Endothelial cell of hepatic sinusoid (primary cell): ENCODE data around the gene FUBP1.
"Not testable (repeated sequence)": the region's sequence is repeated elsewhere in the genome, so short reads cannot be mapped to it uniquely, and the experiment has no call there.

ENCODE experiments used
- in situ Hi-C: cut with HindIII; loops from 2 replicates; pipeline ENCODE4 v1.10.0; 2017; ENCODE audit warnings: low sequenced_read_pairs

Gene FUBP1

DNA sequence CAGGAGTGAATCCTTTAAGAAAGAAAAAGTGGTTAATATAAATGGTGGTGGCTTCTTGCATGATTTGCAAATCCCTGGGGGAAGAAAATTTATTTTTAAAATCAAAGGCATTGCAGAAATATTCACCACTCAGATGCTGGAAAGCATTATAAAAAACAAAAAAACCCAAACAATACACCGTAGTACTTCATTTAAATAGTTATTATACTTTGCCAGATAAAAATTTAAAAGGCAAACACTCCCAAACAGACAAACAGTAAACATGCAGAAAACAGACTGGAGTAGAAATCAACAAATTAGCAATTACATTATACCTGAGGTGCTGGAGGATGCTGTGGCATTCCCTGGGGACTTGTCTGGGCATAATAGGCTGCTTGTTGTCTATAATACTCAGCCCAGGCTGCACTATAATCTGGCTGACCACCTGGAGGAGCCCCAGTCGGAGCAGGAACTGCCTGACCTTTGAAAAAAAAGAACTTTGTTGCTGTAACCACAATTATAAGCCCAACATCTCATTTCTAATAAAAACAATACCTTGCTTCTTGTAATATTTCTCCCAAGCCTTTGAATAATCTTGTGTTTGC, 29.9 kb downstream of the FUBP1 start:
- in situ Hi-C loops, result no loop called here

DNA sequence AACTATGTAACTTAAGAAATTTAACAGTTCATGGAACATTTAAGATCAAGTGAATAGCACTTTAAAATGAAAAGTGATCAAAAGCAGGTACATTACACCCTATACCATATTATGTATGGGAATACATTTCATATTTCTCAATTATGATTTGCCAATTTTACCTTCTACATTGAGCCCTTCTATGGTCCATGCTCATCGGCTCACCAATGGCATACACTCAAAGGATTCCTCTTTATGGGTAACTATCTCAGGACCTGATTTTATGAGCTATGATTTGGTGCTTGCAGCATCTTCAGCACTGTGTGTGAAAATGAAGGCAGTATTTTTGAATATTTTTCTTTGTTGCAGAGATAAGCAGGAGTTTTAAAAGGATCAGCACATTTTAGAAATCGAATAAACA, 33.5 kb downstream of the FUBP1 start:
- in situ Hi-C loops, result no loop called here

DNA sequence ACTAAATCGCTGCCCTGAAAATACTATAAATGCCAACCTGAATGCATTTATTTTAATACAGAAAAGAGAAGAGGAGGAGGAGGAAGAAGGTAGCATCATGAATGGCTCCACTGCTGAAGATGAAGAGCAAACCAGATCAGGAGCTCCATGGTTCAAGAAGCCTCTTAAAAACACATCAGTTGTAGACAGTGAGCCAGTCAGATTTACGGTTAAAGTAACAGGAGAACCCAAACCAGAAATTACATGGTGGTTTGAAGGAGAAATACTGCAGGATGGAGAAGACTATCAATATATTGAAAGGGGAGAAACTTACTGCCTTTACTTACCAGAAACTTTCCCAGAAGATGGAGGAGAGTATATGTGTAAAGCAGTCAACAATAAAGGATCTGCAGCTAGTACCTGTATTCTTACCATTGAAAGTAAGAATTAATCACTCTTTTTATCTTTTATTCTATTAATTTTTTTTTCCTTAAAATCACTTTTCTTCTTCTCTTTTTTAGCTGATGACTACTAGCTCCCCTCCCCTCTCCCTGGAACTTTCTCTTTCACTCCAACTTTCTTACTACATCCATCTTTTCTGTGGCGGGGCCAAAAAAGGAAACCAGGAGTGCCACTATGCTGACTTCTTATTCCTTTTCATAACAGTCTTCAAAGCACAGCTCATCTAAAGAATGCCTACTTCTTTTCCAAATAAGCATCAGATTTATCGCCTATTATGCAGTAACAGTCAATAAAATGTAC, 36.3 kb downstream of the FUBP1 start:
- in situ Hi-C loops, result no loop called here

DNA sequence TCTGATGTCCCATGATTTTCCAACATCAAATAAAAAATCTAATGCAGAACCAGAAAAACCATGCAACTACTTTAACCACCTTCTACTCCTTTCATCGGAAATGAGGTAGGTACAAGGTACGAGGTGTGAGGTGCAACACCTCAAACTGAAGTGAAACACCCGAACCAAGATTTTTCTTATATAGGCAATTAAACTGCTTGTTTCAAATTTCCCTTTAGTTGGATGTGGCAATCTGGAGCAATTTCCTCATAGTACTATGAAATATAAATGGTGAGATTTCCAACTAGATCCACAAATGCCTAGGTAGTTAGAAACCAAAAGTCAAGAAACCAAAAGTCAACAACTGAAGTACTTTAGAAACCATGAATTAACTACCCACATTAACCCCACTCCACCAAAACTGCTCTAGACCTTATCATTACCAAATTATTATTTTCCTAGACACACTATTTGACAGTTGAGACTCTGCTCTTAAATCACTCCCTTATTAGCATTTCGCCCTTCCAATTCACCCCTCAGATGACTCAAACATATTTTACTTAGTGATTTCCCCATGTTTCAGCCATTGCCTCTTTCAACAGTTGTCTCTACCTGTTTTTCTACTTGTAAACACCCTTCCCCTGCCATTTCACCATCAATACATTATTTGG, 37.8 kb downstream of the FUBP1 start:
- in situ Hi-C loops, result no loop called here

DNA sequence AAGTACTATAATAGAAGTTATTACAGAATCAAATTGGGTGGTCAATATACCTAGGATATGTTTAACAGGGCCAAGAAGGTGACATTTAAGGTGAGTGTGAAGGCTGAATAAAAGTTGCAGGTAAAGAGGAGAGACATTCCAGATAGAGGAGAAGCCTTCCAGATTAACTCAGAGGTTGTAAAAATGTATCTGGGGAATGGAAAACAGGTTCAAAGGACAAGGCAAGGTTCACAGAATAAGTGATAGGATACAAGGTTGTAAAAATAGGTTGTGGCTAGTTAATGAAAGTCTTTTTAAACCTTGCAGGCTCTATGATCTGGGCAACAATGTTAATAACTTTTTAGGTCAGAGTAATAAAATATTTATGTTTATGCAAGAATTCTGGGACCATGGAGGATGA, 40.2 kb downstream of the FUBP1 start:
- in situ Hi-C loops, result no loop called here

DNA sequence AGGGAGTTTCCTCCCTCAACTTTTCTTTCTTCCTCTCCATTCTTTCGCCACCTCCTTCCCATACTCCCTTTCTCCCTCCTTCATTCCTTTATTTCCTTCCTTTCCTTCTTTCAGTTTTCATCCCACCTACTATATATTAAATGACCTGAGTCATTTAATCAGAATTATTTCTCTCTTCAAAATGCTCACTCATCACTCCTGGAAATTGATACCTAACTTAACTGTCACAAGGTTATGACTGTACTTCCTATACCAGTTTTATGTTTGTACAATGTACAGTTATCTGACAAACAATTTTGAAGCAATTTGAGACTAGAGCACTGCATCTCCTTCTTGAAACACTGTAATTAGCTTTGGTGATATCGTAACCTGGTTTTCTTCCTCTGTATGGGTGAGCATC, 49.1 kb downstream of the FUBP1 start:
- in situ Hi-C loops, result no loop called here

DNA sequence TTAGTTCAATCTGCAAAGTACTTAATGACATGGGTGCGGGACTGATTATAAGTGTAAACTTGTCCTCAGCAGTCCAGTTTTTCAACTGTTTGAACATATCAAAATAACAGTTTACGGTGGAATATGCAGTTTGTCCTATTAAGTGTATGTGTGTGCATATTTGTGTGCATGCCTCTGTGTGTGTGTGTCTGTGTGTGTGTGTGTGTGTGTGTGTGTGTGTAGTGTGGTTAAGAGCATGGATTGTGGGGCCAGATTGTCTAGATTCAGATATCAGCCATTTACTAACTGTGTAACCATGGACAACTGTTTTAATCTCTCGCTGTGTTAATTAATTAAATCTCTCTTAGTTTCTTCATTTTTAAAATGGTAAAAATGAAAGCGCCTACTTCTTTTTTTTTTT, 51.5 kb downstream of the FUBP1 start:
- in situ Hi-C loops, result no loop called here

DNA sequence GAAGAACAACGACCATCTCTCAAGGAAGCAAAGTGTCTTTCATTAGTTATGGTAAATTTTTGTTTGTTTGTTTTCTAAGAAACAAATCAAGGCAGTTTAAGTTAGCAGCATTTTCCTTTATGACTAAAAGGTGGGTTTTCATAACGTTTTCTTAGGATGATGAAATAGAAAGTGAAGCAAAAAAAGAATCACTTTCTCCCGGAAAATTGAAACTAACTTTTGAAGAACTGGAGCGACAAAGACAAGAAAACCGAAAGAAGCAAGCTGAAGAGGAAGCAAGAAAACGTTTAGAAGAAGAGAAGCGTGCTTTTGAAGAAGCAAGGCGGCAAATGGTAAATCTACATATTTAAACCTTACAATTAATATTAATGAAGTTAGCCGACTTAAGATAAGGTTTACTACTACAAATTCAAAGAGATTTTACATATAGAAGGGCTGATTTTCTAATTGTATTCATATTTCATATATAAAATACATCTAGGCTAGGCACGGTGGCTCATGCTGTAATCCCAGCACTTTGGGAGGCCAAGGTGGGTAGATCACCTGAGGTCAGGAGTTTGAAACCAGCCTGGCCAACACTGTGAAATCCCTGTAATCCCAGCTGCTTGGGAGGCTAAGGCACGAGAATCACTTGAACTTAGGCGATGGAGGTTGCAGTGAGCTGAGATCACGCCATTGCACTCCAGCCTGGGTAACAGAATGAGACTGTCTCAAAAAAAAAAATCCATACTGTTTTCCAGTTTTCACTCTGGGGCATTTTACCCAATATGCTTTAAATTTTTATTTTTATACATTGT, 52.1 kb downstream of the FUBP1 start:
- in situ Hi-C loops, result no loop called here

DNA sequence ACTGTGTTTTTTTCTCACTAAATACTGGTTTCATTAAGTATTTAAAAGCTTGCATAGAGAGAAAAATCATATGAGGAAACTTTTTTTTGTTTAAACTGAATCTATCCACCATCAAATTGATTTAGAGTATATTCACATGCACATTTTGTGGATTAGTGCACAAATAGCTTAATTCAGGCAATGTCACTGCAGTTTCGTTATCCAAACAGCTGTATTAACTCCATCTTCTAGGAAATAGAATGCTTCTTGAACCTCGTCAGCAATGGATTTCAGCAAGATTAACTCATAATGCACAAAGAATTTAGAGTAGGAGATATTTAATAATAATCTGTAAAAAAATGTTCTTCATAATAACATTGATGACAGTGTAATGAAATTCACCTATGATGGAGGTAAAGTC, 52.9 kb downstream of the FUBP1 start:
- in situ Hi-C loops, result no loop called here

DNA sequence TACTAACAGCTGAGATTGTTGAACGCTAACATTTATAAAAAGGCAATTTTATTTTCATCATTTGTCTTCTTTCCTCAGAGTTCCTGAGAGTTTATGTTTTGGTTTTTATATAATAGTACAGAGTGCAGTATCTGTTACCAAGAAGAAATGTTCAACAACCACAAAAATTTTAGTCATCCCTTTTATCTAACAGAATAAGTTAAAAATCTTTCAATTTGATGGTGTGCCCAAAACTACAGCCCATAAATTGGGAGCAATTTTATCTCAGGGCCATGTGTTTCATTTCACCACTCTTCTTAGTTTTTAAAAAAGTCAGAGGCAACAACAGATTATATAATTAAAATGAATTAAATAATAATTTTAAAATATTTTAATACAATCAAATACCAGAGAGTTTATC, 53.4 kb downstream of the FUBP1 start:
- in situ Hi-C loops, result no loop called here

DNA sequence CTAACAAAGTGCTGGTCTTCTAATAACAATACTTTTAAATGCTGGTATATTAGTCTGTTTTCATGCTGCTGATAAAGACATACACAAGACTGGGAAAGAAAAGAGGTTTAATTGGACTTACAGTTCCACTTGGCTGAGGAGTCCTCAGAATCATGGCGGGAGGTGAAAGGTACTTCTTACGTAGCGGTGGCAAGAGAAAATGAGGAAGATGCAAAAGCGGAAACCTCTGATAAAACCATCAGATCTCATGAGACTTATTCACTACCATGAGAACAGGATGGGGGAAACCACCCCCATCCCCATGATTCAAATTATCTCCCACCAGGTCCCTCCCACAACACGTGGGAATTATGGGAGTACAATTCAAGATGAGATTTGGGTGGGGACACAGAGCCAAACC, 60.0 kb downstream of the FUBP1 start:
- in situ Hi-C loops, result not testable (repeated sequence)

DNA sequence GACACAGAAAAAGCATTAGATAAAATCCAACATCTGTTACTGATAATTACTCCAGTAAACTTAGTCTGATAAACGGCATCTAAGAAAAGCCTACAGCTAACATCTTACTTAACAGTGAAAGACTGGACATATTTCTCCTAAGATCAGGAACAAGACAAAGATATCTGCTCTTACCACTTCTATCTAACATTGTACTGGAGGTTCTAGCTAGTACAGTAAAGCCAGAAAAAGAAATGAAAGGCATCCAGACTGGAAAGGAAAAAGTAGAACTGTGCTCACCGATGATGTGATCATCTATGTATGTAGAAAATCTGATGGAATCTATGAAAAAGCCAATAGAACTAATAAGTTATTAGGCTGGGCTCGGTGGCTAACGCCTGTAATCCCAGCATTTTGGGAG, 68.8 kb downstream of the FUBP1 start:
- in situ Hi-C loops, result no loop called here

DNA sequence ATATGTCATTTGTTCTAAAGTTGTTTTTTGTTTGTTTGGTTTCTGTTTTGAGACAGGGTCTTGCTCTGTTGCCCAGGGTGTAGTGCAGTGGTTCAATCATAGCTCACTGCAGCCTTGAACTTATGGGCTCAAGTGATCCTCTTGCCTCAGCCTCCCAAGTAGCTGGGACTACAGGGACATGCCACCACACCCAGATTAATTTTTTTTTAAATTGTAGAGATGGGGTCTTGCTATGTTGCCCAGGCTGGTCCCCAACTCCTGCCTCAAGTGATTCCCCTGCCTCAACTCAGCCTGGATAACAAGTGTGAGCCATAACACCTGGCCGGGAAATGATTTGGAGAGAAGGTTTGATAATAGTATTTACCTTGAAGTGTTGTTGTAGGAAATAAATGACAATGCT, 72.2 kb downstream of the FUBP1 start:
- in situ Hi-C loops, result no loop called here

DNA sequence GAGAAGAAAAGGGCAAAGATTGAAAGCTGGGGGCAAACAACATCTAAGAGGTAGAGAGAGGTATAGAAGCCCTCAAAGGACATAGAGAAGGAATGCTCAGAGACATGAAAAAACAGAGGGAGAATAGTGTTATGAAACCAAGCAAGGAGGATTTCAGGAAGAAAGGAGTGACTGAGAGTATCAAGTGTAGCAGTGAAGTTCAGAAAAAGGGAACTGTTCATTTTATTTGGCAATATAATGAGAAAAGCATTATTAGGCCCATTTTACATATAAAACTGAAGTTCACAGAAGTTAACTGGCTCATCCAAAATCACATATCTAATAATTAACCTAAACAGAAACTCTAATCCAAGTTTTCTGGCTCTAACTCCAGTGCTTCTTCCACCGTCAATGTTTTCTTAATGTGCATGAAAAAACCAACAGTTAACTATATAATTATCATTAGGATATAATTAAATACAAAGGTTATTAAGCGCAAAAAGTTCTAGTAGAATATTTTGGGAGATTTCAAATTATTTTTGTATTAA, 72.8 kb downstream of the FUBP1 start:
- in situ Hi-C loops, result no loop called here

DNA sequence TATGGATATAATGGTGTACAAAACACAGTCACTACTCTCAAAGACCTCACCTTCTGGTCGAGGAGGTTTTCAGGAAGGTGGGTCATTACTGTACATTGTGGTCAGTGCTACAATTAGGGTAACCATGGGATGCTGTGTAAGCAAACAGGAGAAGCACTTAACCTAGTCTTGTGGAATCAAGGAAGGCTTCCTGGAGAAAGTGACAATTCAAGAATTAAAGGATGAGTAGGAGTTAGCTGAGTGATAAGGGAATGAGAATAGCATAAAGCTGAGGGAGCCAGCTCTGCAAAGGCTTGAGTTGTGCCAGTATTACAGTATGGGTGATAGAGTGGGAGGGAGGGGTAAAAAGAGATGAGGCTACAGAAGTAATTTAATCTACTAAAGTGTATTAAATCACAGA, 73.3 kb downstream of the FUBP1 start:
- in situ Hi-C loops, result no loop called here

DNA sequence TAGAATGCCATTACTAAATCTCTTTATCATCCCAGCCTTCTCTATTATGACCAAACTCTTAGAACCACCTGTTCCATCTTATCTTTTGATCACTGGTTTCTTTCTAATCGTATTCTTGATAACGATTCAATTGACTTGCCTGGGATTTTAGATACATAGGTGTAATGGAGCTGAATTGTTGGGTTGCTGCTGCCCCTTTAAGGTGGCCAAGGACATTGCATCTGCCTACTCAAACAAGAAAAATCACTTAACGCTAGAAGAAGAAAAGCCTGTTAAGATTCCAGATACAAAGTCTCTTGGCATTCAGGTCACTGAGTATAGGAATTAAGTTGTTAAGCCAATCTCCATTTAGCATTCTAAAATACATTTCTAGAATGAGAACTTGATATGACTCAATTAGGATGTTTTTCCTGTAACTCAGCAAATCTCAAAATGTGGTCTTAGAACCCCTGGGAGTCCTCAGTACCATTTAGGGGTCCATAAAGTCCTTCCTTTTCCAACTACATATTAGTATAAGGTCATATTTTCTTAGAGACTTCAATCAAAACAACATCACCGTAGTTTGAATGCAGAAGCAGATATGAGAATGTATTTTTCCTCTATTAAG, 78.1 kb downstream of the FUBP1 start:
- in situ Hi-C loops, result no loop called here

DNA sequence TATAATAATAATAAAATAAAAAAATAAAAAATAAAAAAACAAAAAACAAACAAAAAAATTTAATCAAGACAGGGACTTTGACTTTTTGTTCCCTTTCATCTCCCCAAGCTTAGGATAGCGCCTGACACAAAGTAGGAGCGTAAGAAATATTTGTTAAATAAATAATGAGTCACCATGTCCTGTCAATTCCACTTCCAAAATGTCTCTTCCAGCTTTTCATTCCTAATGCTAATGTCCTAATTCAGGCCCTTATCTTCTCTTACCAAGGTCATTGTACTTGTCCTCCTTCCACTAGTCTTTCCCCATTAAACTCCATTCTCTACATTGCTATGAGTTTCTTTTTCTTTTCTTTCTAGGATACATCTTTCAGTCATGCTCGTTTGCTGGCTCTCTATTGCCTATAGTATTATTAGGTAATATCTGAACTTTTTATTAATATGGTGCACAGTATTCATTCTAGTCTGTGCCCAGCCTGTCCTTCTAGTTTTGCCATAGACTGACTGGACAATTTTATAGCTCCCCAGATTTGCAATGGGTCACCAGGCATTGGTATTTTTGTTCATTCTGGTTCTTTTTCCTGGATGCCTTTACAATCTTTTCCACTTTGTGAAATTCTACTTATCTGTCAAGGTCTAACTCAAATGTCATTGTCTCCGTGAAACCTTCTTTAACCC, 79.1 kb downstream of the FUBP1 start:
- in situ Hi-C loops, result no loop called here
